Spleen (tissue), 11 donors: ENCODE results near the gene DNAJB4. TPM values are rescaled to one million over a fixed set of nuclear protein-coding genes. Genes with fewer than 3 reads are reported as not detected.

Experiments
- DNase-seq: peaks from one replicate; pipeline ENCODE4 v3.0.0-alpha.2; 2020
- H3K27ac ChIP-seq, 8 donors: fragments of 200-600 bp; sonication (generic) in 7 of 8; 1 replicate in 4 of 8; 2 replicates in 4 of 8; pipeline versions ENCODE4 v1.5.0 to v1.8.0; 2016 to 2021; ENCODE audit warnings: inconsistent platforms in 4 of 8, mild to moderate bottlenecking in 4 of 8, moderate library complexity in 1 of 8
- H3K27me3 ChIP-seq, 7 donors: fragments of 200-600 bp; sonication (generic) in 6 of 7; replicated peaks in 1 of 7; 1 replicate in 4 of 7; 2 replicates in 3 of 7; pipeline versions ENCODE4 v1.5.0 to v1.8.0; 2016 to 2021; ENCODE audit warnings: inconsistent platforms in 3 of 7, mild to moderate bottlenecking in 1 of 7
- H3K36me3 ChIP-seq, 6 donors: fragments of 200-600 bp; sonication (generic) in 5 of 6; 1 replicate in 4 of 6; 2 replicates in 2 of 6; pipeline versions ENCODE4 v1.5.0 to v1.8.0; 2016 to 2021; ENCODE audit warnings: inconsistent platforms in 2 of 6
- H3K4me1 ChIP-seq, 6 donors: fragments of 200-600 bp; sonication (generic) in 5 of 6; 1 replicate in 3 of 6; 2 replicates in 3 of 6; pipeline versions ENCODE4 v1.5.0 to v1.8.0; 2016 to 2021; ENCODE audit warnings: inconsistent platforms in 3 of 6
- H3K4me3 ChIP-seq, 8 donors: fragments of 200-600 bp; sonication (generic) in 7 of 8; 1 replicate in 4 of 8; 2 replicates in 4 of 8; pipeline versions ENCODE4 v1.5.0 to v1.8.0; 2016 to 2021; ENCODE audit warnings: inconsistent platforms in 4 of 8, mild to moderate bottlenecking in 4 of 8, moderate library complexity in 2 of 8
- H3K9me3 ChIP-seq, 8 donors: fragments of 200-600 bp; sonication (generic) in 7 of 8; 1 replicate in 4 of 8; 2 replicates in 4 of 8; pipeline versions ENCODE4 v1.5.0 to v1.8.0; 2016 to 2021; ENCODE audit warnings: inconsistent platforms in 4 of 8
- POLR2A ChIP-seq, 3 donors: fragments of 450-650 bp; IDR thresholded peaks; one replicate each; pipeline ENCODE4 v1.5.1; 2017; ENCODE audit warnings: antibody characterized with exemption in 3 of 3, mild to moderate bottlenecking in 1 of 3
- POLR2AphosphoS5 ChIP-seq, 3 donors: sonication (generic); formaldehyde crosslinking; IDR thresholded peaks; one replicate each; pipeline ENCODE4 v1.5.1; 2017; ENCODE audit warnings: antibody characterized with exemption in 3 of 3
- WGBS, 5 donors: extraction: QIAGEN DNeasy Blood & Tissue Kit in 3 of 5; methylation state at CpG; one replicate each; pipeline versions ENCODE4 v1.1.5 to v1.1.7; 2013 to 2018; 5-methylcytosine and 5-hydroxymethylcytosine counted together
- intact Hi-C: fragments of 100-400 bp; cut with DNase I; formaldehyde crosslinking; loops from one replicate; pipeline ENCODE4 v1.15.0; 2023; ENCODE audit warnings: low total_unique reads
- polyA plus RNA-seq, 3 donors: library from polyadenylated mRNA; stranded (reverse); fragments of 200-250 nt; gene quantifications; one replicate each; pipeline ENCODE4 v1.2.1, GENCODE V29; 2013
- total RNA-seq, 7 donors: library from RNA; depleted of rRNA in 3 of 7; stranded (reverse); fragments of >200 nt in 3 of 7; fragmentation: NEBNext Ultra II Directional in 4 of 7; extraction: Animal tissue kit (Norgen Biotek cat#: 25700) in 4 of 7; gene quantifications; one replicate each; pipeline versions ENCODE4 v1.1.0 to v1.2.1, GENCODE V29; 2016 to 2021
- TF ChIP-seq, protein P1 (sequence below), 11 experiments: fragments of 200-600 bp in 7 of 11; fragments of 450-650 bp in 4 of 11; sonication (generic) in 4 of 11; IDR thresholded peaks in 8 of 11; conservative IDR thresholded peaks in 3 of 11; 1 replicate in 7 of 11; 2 replicates in 4 of 11; pipeline versions ENCODE4 v1.4.0 to v1.8.0; 2016 to 2021; ENCODE audit warnings: antibody characterized with exemption in 11 of 11, inconsistent platforms in 4 of 11, mild to moderate bottlenecking in 1 of 11
- donor health status: healthy with polysubstance abuse.
- donor health status: DM: no; HTN: no; CAD: no; lungs with moderate emphysema.
- donor health status: DM: no; HTN: no; CAD: no.
- donor health status: Bipolar disorder and iron deficiency.
- donor health status: healthy.
- donor health status: DM: no; HTN: no; CAD: no.
- donor health status: DM: yes; HTN: yes; CAD: no.

DNAJB4 gene
- total and polyA plus RNA-seq, 10 donors = 10.5 to 66.2 (median 47.1) TPM

DNA sequence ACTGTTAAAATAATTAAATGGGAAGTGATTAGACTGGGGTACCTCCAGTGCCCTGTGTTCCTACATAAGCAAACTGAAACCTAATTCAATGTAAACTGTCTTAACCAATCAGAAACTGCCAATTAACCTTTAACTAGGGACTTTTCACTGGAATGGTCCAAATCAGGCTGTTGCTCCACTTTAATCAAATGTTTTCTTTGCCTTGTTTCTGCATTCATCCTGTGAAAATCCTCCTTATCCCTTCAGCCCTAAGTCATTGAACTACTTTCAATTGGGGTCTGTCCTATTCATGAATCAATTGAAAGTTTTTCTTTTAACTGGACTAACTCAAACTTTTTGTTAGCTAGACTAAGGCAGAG lies 20.8 kb upstream of the DNAJB4 start:
- peak overlapping the region in 7 of 8 donors; percentile 24 to 63 (median 55) for H3K27ac ChIP-seq
- H3K27me3 ChIP-seq = no peaks in the 10 kb centered on the region
- intact Hi-C loops = no loop called here
- H3K4me1 ChIP-seq = peaks cover 12 to 64% (median 29%) of the 10 kb centered on the region in 6 donors
- H3K4me3 ChIP-seq = no peak overlapping the region
- H3K36me3 ChIP-seq = no peaks in the 10 kb centered on the region
- no peaks in the 10 kb centered on the region for H3K9me3 ChIP-seq
- DNase-seq = no peak
- no peak for TF ChIP-seq POLR2A (IDR thresholded peaks at IDR 0.05)
- TF ChIP-seq, protein P1, sequence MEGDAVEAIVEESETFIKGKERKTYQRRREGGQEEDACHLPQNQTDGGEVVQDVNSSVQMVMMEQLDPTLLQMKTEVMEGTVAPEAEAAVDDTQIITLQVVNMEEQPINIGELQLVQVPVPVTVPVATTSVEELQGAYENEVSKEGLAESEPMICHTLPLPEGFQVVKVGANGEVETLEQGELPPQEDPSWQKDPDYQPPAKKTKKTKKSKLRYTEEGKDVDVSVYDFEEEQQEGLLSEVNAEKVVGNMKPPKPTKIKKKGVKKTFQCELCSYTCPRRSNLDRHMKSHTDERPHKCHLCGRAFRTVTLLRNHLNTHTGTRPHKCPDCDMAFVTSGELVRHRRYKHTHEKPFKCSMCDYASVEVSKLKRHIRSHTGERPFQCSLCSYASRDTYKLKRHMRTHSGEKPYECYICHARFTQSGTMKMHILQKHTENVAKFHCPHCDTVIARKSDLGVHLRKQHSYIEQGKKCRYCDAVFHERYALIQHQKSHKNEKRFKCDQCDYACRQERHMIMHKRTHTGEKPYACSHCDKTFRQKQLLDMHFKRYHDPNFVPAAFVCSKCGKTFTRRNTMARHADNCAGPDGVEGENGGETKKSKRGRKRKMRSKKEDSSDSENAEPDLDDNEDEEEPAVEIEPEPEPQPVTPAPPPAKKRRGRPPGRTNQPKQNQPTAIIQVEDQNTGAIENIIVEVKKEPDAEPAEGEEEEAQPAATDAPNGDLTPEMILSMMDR (IDR thresholded peaks at IDR 0.05 in 8 of 11, conservative IDR thresholded peaks at IDR 0.05 in 3 of 11) = no peak
- TF ChIP-seq POLR2AphosphoS5 (IDR thresholded peaks at IDR 0.05) = no peak

DNA sequence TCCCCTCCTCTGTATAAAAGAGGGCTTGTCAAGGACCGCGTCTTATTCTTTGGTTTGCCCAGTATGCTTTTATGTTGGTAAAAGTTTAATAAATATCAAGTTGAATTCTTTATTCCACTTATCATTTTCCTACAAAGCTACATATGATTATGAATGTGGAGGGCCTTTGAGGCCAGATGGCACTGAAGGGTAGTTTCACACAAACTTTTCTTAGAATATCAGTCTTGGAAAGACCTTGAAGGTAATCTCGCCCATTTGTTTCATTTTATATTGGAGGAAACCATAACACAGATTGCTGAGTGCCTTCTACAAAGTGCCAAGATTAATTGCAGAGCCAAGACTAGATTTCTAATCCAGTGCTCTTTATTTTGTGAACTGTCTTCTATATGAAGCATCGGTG lies 20.1 kb upstream of the DNAJB4 start:
- WGBS, 5 donors = 81 to 94% (median 86%) methylated on average over 4 of the region's 4 CpGs
- Histone ChIP-seq H3K36me3 (no peaks in the 10 kb centered on the region), H3K4me1 (peaks cover 12 to 63% (median 29%) of the 10 kb centered on the region in 6 donors), H3K27me3 (no peaks in the 10 kb centered on the region), H3K27ac (peak overlapping the region in 7 of 8 donors; percentile 24 to 63 (median 55)), H3K4me3 (no peak overlapping the region), H3K9me3 (no peaks in the 10 kb centered on the region)
- DNase-seq = no peak
- TF ChIP-seq POLR2A (IDR thresholded peaks at IDR 0.05) (no peak), POLR2AphosphoS5 (IDR thresholded peaks at IDR 0.05) (no peak)
- TF ChIP-seq, protein P1 (IDR thresholded peaks at IDR 0.05 in 8 of 11, conservative IDR thresholded peaks at IDR 0.05 in 3 of 11) = no peak
- intact Hi-C loops = no loop called here

DNA sequence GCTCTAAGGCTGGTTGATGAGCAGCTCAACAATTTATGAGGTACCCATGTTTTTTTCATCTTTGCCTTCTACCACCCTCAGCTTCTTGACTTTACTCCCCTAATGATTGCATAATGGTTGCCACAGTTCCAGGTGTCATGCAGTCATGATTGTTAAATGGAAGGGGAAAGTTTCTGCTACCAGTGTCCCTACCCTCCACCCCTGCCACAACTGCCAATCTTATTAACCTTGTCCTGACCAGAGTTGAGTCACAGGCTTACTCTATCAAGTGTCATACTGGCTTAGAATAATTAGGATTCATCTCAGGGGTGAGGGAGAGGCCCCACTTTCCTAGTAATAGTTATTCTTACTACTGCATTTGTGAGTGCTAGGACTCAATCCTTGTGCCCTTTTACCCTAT lies 17.9 kb upstream of the DNAJB4 start:
- Histone ChIP-seq H3K27ac (peak overlapping the region in 2 of 8 donors; percentile 60 to 63), H3K9me3 (no peaks in the 10 kb centered on the region), H3K4me1 (peaks cover 3 to 41% (median 12%) of the 10 kb centered on the region in 6 donors), H3K27me3 (no peaks in the 10 kb centered on the region), H3K4me3 (no peak overlapping the region), H3K36me3 (no peaks in the 10 kb centered on the region)
- intact Hi-C loops = no loop called here
- no peak for DNase-seq
- TF ChIP-seq POLR2A (IDR thresholded peaks at IDR 0.05) (no peak), POLR2AphosphoS5 (IDR thresholded peaks at IDR 0.05) (no peak)
- TF ChIP-seq, protein P1 (IDR thresholded peaks at IDR 0.05 in 8 of 11, conservative IDR thresholded peaks at IDR 0.05 in 3 of 11) = no peak

DNA sequence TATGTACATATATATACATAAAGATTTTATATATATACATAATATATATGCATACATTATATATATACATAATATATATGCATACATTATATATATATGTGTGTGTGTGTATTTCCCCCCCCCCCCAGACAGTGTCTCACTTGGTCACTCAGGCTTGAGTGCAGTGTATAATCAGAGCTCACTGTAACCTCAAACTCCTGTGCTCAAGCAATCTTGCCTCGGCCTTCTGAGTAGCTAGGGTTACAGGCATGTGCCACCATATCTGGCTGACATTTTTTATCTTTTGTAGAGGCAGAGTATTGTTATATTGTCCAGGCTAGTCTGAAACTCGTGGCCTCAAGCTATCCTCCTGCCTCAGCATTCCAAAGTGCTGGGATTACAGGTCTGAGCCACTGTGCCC lies 16.8 kb upstream of the DNAJB4 start:
- peaks cover 0 to 5% (median under 1%) of the 10 kb centered on the region in 6 donors for H3K36me3 ChIP-seq
- no peak overlapping the region for H3K27ac ChIP-seq
- whole genome bisulfite sequencing, 5 donors = 88 to 96% (median 90%) methylated on average over 2 of the region's 2 CpGs
- H3K4me1 ChIP-seq = peaks cover 0 to 40% (median 12%) of the 10 kb centered on the region in 6 donors
- intact Hi-C loops = no loop called here
- no peaks in the 10 kb centered on the region for H3K9me3 ChIP-seq
- TF ChIP-seq POLR2A (IDR thresholded peaks at IDR 0.05) = no peak
- H3K27me3 ChIP-seq = no peaks in the 10 kb centered on the region
- DNase-seq = no peak
- no peak overlapping the region for H3K4me3 ChIP-seq

DNA sequence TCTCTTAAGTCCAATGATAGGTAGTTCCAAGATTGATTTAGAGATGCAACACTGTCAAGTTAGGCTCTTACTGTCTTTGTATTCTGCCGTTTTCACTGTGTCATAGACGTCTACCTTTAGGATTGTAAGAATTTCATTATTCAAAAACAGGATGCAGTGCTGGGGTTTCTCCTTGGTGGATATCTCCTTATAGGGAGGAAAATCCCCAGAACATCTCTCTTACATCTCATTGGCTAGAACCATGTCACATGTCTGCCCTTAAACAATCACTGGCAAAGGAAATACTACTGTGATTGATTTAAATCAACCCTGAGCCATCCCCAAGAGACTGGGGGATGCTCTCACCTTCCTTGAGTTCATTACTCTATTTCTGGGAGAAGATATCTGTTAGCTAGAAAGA lies 15.0 kb upstream of the DNAJB4 start:
- TF ChIP-seq POLR2AphosphoS5 (IDR thresholded peaks at IDR 0.05) (no peak), POLR2A (IDR thresholded peaks at IDR 0.05) (no peak)
- TF ChIP-seq, protein P1 (IDR thresholded peaks at IDR 0.05 in 8 of 11, conservative IDR thresholded peaks at IDR 0.05 in 3 of 11) = no peak
- peaks cover 0 to 32% (median 9%) of the 10 kb centered on the region in 6 donors for H3K4me1 ChIP-seq
- no peaks in the 10 kb centered on the region for H3K9me3 ChIP-seq
- intact Hi-C loops = no loop called here
- H3K27me3 ChIP-seq = no peaks in the 10 kb centered on the region
- no peak overlapping the region for H3K27ac ChIP-seq
- H3K36me3 ChIP-seq = peaks cover 0 to 11% (median 3%) of the 10 kb centered on the region in 6 donors
- WGBS, 5 donors = 85 to 94% (median 91%) methylated on average over 2 of the region's 2 CpGs
- DNase-seq = no peak
- no peak overlapping the region for H3K4me3 ChIP-seq
